NCI-H510A treated with DMSO at 0.1 percent for 48 hours (cell line): Measurements from ENCODE around the gene MAN2B1.
"Not testable (repeated sequence)": the region's sequence is repeated elsewhere in the genome, so short reads cannot be mapped to it uniquely, and the experiment has no call there.

Source experiments
- DNase-seq: peaks from one replicate; lab custom pipeline; 2025; lab: John Stamatoyannopoulos, UW

Gene MAN2B1

DNA sequence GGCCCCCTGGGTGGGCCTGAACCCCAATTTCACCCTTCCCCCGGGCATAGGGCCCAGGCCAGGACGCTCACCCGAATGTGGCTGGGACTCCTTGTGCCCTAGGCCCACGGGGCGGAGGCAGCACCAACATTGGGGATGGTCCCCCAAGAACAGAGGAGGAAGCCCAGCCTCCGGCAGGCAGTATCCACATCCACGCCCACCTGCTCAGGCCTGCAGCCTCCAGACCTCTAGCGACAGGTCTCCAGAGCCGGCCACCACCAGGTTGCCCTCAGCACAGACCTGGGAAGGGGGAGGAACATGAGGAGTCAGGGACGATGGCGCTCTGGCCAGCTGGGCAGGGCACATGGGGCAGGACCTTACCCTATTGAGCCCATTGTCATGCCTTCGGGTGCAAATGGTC lies 22.5 kb upstream of the MAN2B1 start:
- no peak for DNase-seq

DNA sequence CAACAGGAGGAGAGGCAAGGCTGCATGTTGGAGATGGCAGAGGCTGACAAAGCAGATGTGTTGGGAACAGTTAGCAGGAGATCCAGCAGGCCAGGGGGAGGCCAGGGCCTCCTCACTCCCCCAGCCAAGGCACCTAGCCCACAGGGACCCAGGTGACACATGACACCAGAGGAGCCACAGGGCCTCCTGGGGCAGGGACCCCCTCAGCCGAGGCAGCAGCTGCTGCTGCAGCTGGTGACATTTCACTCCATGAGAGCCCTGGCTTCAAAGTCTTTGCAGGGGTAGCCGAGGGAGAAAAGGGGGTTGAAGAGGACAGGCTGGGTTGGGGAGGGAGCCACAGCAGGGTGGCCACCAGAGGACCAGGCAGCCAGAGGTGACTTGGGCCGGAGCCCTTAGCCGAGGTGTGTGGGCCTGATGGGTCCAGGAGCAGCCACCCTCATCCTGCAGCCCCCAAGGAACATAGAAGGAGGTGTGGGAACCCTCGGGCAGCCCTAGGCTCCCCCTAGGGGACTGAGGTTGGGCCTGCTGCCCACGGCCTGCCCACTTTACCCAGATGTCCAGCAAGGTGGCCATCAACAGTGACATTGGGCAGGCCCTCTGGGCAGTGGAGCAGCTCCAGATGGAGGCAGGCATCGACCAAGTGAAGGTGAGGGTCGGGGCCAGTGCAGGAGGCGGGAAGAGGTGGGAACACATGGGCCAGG lies 21.1 kb upstream of the MAN2B1 start, which contains the start of gene GNG14:
Gene GNG14, plus strand, starts transcription at position 503 of the 701 bp plus-strand sequence. Its CDS starts 51 bp downstream, at position 554.
- no peak for DNase-seq

DNA sequence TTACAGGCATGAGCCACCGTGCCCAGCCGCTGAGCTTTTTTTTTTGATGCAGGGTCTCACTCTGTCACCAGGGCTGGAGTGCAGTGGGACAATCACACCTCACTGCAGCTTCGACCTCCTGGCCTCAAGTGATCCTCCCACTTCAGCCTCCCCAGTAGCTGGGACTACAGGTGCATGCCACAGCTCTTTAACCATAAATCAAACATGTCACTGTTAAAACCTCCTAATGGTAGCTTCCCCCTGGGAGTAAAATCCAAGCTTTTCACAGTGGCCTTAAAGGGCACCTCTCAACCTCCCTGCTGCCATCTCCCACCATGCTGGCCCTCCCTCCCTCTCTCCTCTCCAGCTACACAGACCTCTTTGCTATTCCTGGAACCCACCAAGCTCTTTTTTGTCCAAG lies 19.3 kb upstream of the MAN2B1 start:
- no peak for DNase-seq

DNA sequence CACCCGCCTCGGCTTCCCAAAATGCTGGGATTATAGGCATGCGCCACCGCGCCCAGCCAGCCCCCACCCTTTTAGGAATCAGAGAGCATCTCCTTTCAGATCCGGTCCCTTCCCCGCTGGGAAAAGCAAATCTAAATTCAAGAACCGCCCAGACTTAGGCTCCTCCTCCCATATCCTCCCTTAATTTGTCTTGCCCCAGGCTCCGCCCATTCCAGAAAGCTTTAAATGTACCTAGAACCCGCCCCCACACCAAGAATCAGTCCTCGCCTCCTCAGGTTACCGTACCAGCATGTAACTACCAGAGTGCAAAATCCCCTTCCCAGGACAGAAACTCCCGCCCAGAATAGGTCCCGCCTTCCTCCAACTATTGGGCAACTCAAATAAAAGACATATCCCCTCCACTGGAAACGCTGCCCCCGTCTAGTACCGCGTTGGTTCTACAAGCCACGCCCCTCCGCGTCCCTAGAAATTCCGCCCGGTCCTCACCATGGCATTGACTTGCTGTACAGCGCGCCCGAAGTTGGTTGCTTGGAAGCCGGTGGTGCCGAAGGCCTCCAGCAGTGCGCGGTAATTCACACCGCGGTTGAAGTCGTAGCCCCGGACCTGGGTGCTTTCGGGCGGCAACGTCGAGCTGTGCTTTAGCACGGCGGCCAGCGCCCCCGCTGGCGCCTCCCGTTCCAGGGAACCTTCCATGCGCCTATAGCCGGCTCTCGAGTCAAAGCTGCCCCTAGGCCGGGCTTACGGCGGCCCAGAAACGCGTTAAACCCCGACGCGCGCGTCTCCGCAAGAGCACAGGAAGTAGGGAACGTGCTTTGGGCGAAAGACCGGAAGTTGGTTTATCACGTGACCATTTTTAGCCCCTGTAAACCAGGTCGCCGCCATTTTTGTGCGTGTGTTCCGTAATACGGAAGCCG lies 14.8 kb upstream of the MAN2B1 start, which contains the start of gene DHPS:
Gene DHPS, minus strand, starts transcription at position 807 of the 914 bp plus-strand sequence. Its CDS starts 114 bp downstream, at position 693.
- peak; percentile 97 for DNase-seq

DNA sequence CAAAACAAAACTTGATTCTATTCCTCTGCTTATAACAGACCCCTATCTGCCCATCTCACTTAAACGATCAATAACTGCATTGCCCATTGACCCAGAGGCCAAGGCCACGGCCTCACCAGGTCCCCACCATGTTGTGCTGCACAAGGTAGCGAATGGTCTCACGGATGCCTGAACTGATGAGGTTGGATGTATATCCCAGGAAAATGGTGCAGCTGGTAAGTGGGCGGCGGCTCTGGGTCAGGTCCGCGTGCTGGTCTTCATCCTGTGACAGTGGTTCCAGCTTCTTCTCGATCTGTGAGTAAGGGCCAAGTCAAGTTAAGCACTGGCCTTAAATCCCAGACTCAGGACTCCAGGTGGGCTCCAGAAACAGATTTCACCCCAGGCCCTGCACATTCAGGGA lies 13.5 kb upstream of the MAN2B1 start:
- DNase-seq, result no peak

DNA sequence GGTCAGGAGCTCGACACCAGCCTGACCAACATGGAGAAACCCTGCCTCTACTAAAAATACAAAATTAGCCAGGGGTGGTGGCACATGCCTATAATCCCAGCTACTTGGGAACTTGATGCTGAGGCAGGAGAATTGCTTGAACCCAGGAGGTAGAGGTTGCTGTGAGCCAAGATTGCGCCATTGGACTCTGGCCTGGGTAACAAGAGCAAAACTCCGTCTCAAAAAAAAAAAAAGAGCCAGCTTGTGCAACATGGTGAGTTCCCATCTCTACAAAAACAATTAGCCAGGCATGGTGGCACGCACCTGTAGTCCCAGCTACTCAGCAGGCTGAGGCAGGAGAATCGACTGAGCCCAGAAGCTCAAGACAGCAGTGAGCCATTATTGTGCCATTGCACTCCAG lies 11.5 kb upstream of the MAN2B1 start:
- DNase-seq, result not testable (repeated sequence)

DNA sequence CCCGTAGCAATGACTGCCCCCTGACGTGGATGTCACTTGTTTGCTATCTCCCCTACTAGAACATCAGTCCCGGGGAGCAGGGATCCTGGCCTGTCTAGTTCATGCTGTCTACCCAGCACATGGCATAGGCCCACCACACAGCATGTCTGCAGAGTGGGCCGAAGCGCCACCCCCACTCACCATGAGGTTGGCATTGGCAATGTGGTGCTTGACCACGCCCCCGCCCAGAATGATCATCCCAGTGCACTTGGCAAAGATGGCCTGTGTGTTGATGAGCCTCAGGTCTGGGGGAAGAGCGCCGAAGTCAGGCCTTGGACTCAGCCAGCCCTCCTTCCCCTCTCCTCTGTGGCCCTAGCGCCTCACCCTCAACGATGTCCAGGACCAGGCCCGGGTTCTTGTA lies 10.4 kb upstream of the MAN2B1 start:
- no peak for DNase-seq

DNA sequence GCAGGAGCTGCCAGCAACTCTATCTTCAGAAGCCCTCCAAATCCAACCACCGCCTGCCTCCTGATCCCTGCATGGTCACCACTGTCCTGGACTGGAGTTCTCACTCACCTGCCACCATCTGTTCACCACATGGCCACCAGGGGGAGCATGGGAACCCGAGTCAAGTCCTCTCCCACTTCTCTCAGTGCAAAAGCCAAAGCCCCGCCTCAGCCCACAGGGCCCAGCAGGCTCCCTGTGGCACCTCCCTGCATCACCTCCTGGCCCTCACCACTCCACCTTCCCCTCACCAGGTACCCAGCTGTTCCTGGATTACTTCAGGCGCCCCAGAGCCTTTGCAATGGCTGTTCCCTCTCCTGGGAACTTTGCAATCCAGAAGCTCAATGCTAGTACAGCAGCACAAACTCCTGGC lies 9.8 kb upstream of the MAN2B1 start:
- DNase-seq, result peak; percentile 86

DNA sequence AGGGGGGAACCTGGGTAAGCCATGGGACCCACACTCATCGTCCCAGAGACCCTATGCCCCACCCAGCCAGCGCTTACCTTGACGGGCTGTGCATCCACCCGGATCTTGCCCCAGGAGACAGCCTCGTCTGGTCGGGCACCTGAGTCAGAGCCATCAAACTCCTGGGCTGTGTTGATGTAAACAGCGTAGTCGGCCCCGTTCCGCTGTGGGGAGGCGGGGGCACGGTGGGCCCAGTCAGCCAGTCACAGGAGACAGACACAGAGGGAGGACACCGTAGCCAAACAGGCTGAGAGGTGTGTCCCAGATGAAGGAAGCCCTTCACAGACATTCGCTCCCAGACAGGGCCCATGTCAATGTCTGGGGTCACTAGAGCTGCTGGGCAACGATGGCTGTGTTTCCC lies 9.4 kb upstream of the MAN2B1 start:
- DNase-seq, result no peak

DNA sequence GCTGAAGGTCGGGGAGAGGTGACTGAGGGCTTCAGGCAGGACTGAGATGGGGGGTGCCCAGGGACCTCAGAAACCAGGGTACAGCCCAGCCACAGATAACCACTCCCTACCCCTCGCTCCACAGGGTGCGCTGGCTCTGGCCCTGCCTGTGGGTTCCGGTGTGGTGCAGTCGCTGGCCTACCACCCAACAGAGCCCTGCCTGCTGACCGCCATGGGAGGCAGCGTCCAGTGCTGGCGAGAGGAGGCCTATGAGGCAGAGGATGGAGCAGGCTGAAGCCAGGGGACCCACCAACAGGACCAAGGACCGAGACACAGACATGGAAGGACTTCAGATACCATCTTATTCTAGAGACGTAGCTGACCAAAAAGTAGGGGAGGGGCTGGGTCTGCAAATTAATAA lies 8.9 kb upstream of the MAN2B1 start:
- no peak for DNase-seq

DNA sequence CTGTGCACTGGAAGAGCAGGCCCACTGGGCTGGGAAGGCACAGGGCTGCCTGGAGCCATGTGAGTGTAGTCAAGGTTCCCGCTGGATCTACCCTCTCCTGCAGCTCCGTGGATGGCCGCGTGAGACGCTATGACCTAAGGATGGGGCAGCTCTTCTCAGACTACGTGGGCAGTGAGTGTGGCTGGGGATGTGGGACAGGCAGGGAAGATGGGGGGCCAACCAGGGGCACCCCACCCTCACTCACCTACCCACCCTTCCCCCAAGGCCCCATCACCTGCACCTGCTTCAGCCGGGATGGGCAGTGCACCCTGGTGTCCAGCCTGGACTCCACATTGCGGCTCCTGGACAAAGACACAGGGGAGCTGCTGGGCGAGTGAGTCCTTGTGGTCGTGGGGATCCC lies 6.2 kb upstream of the MAN2B1 start:
- DNase-seq, result no peak

DNA sequence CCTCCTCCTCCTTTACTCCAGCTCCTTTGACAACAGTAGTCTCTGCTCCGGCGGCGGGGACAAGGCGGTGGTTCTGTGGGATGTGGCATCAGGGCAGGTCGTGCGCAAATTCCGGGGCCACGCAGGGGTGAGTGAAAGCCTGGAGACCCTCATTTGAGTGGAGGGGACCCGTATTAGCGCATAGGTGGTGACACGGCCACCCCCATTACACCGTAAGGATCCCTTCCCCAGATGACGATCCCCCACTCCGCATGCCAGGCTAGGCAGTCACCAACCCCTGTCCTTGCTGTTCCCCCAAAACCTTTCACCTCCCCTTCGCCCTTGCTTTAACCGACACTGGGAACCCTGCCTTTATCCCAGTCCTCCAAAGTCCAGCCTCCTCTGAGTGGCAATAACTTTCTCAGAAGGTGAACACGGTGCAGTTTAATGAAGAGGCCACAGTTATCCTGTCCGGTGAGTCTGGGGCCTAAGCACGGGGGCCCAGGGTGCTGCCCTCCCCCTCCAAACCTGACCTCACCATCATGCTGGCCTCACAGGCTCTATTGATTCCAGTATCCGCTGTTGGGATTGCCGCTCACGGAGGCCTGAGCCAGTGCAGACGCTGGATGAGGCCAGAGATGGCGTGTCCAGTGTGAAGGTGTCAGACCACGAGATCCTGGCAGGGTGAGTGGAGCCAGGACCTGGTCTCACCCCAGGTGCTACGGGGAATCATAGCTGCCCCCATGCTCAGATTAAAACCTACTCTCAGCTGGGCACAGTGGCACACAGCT lies 3.8 kb upstream of the MAN2B1 start:
- no peak for DNase-seq

DNA sequence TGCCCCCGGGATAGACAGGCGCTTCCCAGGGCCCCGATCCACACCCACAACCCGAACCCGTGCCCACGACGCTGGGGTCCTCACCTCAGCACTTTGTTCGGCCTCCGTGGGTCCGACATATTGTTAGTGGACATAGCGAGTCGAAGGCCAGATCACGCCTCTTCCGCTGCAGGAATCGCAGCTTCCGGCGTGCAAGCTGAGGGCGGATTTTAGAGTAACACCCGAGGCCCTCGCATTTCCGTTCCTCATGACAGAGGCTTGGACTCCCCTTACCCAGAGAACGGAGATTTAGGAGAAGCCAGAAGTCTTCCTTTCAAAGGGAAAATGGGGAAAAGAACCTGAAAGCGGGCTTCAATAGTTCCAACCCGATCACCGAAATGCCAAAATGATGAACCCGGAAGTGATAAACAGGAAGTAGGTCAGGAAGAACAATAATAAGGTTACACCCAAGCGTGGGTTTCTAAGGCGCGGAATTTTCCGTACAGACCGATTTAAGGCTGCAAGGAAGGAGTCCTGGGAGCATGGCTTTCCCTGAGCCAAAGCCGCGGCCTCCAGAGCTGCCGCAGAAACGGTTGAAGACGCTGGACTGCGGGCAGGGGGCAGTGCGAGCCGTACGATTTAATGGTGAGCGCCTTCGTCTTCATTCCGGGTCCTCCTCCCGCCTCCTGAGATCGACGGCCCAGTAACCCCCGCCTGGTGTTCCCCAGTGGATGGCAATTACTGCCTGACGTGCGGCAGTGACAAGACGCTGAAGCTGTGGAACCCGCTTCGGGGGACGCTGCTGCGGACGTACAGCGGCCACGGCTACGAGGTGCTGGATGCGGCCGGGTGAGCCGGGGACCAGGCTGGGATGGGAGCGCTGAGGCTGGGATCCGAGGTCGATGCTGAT lies 3.0 kb upstream of the MAN2B1 start:
- DNase-seq, result peak; percentile 92

DNA sequence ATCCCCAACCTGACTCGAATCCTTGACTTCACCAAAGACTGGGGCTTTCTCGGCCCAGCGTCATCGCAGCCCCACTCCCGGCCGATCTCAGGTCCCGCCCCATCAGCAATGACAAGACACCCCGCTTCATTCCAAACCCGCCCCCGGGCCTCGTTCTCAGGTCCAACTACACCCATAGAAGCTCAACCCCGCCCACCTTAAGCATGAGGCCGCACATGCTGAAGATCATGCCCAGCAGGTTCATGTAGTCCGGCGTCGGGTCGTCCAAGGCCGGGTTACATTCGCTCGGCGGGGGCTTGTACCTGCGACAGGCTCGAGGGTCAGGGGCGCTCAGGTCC lies 2.4 kb upstream of the MAN2B1 start:
- DNase-seq, result no peak

DNA sequence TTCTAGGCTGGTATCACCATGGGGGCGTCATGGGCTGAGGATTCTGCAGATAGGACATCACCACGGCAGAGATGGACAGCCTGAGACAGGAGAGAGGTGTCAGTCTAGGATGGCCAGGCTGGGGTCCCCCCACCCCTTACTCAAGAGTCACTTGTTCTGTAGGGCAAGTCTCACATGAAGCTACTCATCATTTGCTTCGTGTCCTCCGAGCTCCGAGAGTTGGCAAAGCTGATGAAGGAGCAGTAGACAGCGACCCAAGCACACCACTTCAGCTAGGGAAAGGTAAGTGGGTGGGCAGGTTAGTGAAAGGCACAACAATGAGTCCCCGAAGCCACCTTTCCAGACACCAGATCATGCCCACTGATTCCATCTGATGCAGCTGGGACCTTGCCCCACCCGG lies 1.8 kb upstream of the MAN2B1 start:
- no peak for DNase-seq

DNA sequence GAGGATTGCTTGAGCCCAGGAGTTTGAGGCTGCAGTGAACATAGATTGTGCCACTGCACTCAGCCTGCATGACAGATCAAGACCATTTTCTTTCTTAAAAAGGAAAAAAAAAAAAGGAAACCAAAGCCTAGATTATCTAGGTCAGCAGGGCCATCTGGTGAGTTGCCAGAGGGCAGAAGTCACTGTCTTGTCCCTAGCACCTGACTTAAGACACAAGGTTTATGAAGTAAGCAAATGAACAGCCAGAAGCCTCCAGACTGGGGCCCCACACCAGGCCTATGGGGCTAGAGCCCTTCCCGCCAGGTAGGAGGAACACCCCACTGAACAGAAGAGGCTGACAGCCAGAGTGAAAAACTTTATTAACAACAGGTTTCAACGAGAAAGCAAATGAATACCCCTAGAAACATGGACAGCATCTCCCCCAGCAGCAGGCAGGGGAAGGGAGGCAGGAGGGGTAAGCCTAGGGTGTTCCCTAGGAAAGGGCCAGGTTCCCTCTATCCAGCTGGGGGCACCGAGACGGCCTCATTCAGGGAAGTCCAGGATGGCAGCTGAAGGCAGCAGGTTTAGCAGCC lies 1.3 kb upstream of the MAN2B1 start:
- DNase-seq, result no peak

DNA sequence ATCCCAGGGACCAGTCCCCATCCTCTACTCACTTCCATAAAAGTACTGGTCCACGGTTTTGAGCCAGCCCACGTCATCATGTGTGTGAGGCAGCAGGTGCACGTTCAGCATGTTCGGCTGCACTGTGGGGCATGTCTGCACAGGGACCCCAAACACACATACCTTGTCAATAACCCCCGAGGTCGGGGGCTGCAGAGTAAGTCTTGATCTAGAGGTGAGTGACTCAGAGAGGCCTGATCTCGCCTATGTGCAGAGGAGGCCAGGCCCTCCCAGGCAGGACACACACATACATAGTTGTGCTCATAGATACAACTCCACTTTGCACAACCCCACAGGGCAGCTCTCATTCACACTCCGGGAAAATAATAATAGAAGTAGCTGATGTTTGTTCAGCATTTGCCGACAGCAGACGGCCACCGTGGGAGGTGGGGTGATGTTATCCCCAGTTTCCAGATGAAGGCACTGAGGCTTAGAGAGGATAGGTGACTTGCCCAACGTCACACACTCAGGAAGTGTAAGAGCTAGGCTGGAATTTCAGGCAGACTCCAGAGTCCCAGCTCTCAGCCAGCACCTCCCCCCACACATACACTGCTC lies 774 bp downstream of the MAN2B1 start:
- DNase-seq, result no peak

DNA sequence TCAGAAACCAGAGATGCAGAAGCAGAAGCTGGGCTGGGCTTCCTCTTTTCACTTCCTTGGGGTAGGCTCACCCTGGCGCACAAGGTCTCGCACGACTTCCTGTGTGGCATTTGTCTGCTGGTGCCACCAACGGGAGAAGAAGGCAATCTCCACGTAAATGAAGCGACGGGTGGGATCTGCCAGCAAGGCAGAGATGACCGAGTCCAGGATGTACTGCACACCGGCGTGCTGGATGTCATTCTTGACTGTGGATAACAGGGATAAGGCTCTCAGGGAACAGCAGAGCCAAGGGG lies 1.3 kb downstream of the MAN2B1 start:
- DNase-seq, result no peak

DNA sequence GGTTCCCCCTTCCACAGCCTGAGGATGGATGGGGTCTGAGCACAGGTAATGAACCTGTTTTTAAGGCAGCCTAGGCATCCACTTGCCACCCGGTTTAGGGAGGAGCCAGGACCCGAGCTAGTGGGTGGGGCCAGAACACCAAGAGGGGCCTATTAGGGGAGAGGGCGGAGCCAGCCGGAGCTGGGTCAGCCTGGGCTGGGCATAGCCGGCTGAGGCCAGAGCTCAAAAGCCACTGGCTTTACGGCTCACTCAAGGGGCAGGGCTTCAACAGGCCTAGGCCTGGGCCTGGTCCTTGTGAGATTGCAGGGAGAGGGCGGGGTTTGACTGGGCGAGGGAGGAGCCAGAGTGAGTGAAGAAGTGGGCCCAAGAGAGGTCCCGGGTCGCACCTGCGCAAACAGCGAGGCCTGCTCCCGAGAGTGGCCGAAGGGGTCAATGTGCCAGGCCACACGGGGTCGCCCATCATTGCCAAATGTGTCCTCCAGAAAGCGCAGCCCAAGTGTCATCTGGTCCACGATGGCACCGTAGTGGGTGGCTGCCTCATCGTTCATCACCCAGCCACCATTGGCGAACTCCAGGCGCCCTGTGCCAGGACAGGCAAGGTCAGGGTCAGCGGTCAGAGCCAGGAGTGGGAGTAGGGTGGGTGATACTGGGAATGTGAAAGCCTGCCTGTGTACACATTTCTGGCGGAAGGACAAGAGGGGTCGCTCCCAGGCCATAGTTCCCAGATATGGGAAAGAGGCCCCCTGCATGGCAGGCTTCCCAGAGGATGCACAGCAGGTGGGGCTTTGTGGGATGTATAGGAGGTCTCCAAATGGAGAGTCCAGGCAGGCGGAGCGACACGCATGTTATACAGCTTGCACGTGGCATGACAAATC lies 1.9 kb downstream of the MAN2B1 start:
- no peak for DNase-seq

DNA sequence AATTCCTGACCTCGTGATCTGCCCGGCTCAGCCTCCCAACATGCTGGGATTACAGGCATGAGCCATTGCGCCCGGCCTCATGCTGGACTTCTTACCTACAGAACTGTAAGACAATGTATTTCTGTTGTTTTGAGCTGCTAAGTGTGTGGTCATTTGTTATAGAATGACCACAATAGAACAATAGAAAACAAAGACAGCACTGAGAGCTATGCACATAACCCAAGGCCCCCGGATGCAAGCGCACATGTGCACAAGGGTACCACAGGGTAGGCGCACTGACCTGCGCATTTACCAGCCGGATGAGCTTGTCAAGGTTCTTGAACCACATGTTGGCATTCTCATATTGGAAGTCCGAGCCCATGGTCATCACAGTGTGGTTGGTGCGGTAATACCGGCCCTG lies 5.6 kb downstream of the MAN2B1 start:
- DNase-seq, result no peak
